GM06990 (cell line): ENCODE results near the gene VRK2.

Source experiments
- DNase-seq: peaks from one replicate; pipeline ENCODE4 v3.0.0-alpha.2; 2011; ENCODE audit not compliant: insufficient read length; ENCODE audit errors: extremely low read depth
- H3K27me3 ChIP-seq: replicated peaks from 2 replicates; pipeline ENCODE4 v1.6.0; 2011; ENCODE audit warnings: low read length; ENCODE audit not compliant: control insufficient read depth, insufficient read depth
- H3K36me3 ChIP-seq: 2 replicates; pipeline ENCODE4 v1.5.1; 2011; ENCODE audit warnings: low read length; ENCODE audit not compliant: control insufficient read depth, insufficient read depth
- H3K4me3 ChIP-seq: replicated peaks from 2 replicates; pipeline ENCODE4 v1.5.1; 2011; ENCODE audit warnings: low read depth, mild to moderate bottlenecking, control low read depth, low read length
- TF ChIP-seq, protein P1 (sequence below): IDR thresholded peaks from 2 replicates; pipeline ENCODE4 v1.5.1; 2011; ENCODE audit warnings: low read length, control low read depth, mild to moderate bottlenecking, inconsistent platforms; ENCODE audit not compliant: insufficient read depth, poor library complexity, severe bottlenecking

Gene VRK2

DNA sequence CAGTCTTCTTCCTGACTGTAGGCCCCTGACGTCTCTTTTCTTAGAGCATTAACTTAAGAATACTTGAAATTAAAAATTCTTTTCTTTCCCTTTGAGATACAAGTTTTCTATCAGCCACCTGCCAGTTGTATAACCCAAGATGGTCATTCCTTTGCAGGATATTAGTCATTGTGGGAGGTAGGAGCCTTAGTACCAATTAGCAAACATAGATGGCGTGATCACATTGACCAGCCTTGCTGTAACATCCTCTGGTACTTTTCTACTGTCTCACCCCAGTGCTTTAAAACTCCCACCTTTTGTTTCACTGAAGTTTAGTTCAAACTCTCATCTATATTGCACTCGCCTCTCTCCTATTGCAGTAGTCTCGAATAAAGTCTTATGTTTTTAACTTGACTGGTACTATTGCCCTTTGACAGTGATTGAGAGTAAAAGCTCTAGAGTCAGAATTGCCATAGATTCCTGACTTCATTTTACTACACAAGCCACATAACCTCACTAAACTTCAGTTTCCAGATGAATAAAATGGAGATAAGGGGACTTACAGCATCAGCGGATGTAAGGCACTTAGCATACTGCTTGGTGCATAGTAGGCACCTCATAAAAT lies 74.1 kb downstream of the VRK2 start:
- H3K36me3 ChIP-seq = 0 out of 2 replicates have a peak, but pooled peaks cover 2% of the 10 kb centered on the region
- TF ChIP-seq, protein P1, sequence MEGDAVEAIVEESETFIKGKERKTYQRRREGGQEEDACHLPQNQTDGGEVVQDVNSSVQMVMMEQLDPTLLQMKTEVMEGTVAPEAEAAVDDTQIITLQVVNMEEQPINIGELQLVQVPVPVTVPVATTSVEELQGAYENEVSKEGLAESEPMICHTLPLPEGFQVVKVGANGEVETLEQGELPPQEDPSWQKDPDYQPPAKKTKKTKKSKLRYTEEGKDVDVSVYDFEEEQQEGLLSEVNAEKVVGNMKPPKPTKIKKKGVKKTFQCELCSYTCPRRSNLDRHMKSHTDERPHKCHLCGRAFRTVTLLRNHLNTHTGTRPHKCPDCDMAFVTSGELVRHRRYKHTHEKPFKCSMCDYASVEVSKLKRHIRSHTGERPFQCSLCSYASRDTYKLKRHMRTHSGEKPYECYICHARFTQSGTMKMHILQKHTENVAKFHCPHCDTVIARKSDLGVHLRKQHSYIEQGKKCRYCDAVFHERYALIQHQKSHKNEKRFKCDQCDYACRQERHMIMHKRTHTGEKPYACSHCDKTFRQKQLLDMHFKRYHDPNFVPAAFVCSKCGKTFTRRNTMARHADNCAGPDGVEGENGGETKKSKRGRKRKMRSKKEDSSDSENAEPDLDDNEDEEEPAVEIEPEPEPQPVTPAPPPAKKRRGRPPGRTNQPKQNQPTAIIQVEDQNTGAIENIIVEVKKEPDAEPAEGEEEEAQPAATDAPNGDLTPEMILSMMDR = no peak
- no peaks in the 10 kb centered on the region for H3K27me3 ChIP-seq
- no peak overlapping the region for H3K4me3 ChIP-seq
- peak; percentile 35 for DNase-seq

DNA sequence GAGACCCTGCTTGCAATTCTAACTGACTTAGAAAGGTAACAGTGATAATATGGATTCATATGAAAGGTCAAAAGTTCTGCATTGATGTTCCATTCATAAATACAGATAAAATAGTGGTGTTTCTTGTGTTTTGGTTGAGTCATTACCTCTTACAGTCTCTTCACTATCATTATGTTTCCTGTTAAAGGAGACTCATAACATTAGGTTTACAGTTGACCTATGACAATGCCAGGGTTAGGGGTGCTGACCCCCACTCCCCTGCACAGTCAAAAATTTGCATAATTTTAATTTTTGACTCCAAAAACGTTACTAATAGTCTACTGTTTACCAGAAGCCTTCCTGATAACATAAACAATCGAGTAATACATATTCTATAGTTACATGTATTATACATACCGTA lies 75.4 kb downstream of the VRK2 start:
- Histone ChIP-seq H3K27me3 (no peaks in the 10 kb centered on the region), H3K36me3 (0 out of 2 replicates have a peak, but pooled peaks cover 2% of the 10 kb centered on the region), H3K4me3 (no peak overlapping the region)
- no peak for DNase-seq
- TF ChIP-seq, protein P1 = no peak

DNA sequence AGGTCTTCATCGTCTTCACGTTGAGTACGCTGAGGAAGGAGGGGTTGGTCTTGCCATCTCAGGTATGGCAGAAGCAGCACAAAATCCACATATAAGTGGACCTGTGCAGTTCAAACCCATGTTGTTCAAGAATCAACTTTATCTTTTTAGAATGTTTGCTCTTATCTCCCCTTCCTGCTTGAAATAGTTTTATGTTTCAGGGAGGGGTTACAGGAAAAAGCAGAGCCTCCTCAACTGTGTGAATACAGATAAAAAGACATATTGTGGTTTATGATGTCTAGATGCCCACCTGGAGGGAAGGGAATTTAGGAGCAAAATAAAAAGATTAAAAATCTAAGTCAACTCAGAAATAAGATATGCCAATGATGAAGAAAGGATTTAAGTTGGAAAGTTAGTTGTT lies 75.9 kb downstream of the VRK2 start:
- Histone ChIP-seq H3K36me3 (0 out of 2 replicates have a peak, but pooled peaks cover 2% of the 10 kb centered on the region), H3K4me3 (no peak overlapping the region), H3K27me3 (no peaks in the 10 kb centered on the region)
- DNase-seq = no peak
- TF ChIP-seq, protein P1 = no peak

DNA sequence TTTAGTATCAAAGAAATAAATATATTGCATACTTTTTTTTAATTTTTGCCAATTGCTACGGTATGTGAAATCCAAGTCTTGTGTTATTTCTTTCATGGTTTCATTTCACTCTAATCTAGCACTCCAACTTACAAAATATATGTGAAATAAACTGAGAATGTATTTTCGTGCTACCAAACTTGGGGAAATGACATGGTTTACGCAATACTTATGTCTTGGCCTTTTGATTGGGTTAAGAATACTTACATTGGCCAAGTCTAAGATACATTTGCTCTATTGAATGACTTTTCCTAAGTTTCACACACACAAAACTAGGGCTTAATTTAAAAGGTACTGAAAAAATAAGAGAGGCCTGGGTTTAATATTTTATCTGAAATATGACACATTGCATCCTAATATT lies 80.5 kb downstream of the VRK2 start:
- H3K36me3 ChIP-seq = 0 out of 2 replicates have a peak, but pooled peaks cover 2% of the 10 kb centered on the region
- H3K4me3 ChIP-seq = no peak overlapping the region
- DNase-seq = no peak
- no peaks in the 10 kb centered on the region for H3K27me3 ChIP-seq
- TF ChIP-seq, protein P1 = no peak

DNA sequence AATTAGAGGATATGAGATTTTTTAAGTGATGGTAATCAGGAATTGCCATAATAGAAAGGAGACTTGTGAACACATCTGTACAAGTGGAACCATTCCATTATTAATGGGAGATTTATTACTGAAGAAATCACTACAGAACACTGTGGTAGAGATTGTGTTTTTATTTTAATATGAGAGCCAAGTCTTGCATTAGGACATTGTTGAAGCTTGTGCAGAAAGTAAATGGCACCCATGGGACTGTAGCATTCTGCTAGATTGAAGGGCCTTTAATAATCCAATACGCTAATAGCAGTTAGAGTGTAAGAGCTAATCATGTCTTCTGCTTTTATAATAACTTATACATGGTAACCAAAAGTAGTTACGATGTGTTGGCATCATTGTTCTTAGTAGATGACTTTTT lies 83.6 kb downstream of the VRK2 start:
- peaks cover 2% of the 10 kb centered on the region for H3K36me3 ChIP-seq
- no peak overlapping the region for H3K4me3 ChIP-seq
- no peak for DNase-seq
- TF ChIP-seq, protein P1 = no peak
- H3K27me3 ChIP-seq = no peaks in the 10 kb centered on the region
